H1 (cell line): ENCODE data around the gene COL4A2. TPM values are rescaled to one million over a fixed set of nuclear protein-coding genes. Genes with fewer than 3 reads are reported as not detected.

Experiments
- ATF2 ChIP-seq: IDR thresholded peaks from 2 replicates; pipeline ENCODE4 v1.6.1; 2012; ENCODE audit warnings: low read length, inconsistent platforms
- SUZ12 ChIP-seq: fragments of 200-600 bp; sonication (generic); IDR thresholded peaks from 2 replicates; pipeline ENCODE4 v1.6.1; 2012; ENCODE audit warnings: mild to moderate bottlenecking, inconsistent platforms, low read length, moderate library complexity, mixed read lengths
- polyA plus RNA-seq, 7 experiments: library from polyadenylated mRNA; depleted of rRNA in 3 of 7; stranded (reverse) in 5 of 7; unstranded in 2 of 7; fragments of >200 nt in 5 of 7; fragments of 200-250 nt in 2 of 7; gene quantifications; 1 replicate in 5 of 7; 2 replicates in 1 of 7; 4 replicates in 1 of 7; pipeline versions ENCODE4 v1.2.1 to v1.2.3, GENCODE V29; 2011 to 2013; ENCODE audit warnings: missing spikeins in 2 of 7, mixed read lengths in 2 of 7
- total RNA-seq: library from RNA; stranded (reverse); fragmentation: NEBNext Ultra II Directional; extraction: Animal tissue kit (Norgen Biotek cat#: 25700); gene quantifications from 2 replicates; pipeline ENCODE4 v1.2.1, GENCODE V29; 2021

COL4A2 gene
- total and polyA plus RNA-seq, 2 of the 8 experiments (the other 6 are each of a cell fraction or from before 2014, with no cell fraction given): 80.4 to 87.3 TPM

- TF ChIP-seq ATF2: no peak
- TF ChIP-seq SUZ12: no peak
Measured at GRCh38 chr13:110331362-110331761, 24.3 kb downstream of the COL4A2 start (continued).
